ENCODE results near the gene CDK5RAP2.
A peak's percentile ranks its signal among the peaks of the same experiment; 100 is the strongest.

CDK5RAP2 gene

GRCh38 chr9:120434532-120434931, 145.4 kb downstream of the CDK5RAP2 start:
- no peak for DNase-seq

- no peak for DNase-seq
Measured at GRCh38 chr9:120433701-120434100, 146.3 kb downstream of the CDK5RAP2 start.

- no peak for DNase-seq
Measured at GRCh38 chr9:120432600-120432999, 147.4 kb downstream of the CDK5RAP2 start.

DNA sequence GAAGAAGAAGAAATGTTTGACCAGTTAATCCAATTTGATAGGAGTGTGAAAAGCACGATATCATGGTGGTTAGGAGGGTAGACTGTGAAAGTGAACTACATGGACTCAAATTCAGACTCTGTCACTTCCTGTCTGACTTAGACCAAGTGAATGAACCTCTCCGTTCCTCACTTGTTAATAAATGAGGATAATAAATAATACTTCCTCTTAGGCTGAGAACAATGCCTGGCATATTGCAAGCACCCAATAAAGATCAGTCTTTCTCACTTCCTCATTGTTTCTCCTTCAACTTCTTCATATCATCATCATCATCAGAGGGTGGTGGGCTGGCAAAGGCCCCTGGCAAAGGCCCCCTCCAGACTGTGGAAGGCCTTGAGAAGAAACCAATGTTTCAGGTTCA, 148.7 kb downstream of the CDK5RAP2 start:
- no peak for DNase-seq

DNA sequence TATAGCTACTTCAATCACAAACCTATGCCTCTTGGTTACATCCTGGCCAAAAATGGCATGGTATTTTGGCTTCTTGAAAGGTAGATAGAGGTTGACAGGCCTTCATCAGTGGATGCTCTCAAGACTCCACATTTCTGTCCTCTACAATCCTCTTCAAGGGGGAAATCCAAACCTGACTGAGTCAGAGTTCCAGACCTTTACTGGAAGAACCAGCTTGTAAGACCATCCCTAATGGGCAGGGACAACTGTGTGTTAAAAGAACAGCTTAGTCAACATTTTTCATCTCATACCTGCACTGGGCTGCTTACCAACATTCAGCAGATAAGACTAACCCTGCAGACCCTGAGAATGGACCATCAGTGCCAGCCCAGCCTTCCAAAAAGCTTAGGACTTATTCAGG, 155.7 kb downstream of the CDK5RAP2 start:
- DNase-seq: no peak

DNA sequence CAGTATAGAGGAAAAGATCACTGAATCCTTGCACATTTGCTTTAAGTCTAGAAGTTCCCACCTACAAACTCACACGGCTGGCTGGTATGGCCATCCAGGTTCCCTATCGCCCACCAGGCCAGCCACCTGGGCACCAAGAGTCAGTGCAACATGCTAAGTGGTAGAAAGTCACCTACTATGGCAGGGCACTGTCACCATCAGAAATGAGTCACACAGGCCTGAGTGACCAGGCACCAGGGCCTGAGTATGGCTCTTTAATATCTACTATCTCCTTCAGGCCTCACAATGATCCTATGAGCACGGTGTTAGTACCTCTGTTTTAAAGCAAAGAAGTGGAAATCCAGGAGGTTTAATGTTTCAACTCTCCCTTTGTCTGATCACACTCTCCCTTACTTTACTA, 156.2 kb downstream of the CDK5RAP2 start:
- DNase-seq: no peak

GRCh38 chr9:120421977-120422376, 158.0 kb downstream of the CDK5RAP2 start:
- no peak for DNase-seq

GRCh38 chr9:120418315-120418714, 161.7 kb downstream of the CDK5RAP2 start:
- no peak for DNase-seq

GRCh38 chr9:120416781-120417427, 163.1 kb downstream of the CDK5RAP2 start:
- DNase-seq: no peak

DNA sequence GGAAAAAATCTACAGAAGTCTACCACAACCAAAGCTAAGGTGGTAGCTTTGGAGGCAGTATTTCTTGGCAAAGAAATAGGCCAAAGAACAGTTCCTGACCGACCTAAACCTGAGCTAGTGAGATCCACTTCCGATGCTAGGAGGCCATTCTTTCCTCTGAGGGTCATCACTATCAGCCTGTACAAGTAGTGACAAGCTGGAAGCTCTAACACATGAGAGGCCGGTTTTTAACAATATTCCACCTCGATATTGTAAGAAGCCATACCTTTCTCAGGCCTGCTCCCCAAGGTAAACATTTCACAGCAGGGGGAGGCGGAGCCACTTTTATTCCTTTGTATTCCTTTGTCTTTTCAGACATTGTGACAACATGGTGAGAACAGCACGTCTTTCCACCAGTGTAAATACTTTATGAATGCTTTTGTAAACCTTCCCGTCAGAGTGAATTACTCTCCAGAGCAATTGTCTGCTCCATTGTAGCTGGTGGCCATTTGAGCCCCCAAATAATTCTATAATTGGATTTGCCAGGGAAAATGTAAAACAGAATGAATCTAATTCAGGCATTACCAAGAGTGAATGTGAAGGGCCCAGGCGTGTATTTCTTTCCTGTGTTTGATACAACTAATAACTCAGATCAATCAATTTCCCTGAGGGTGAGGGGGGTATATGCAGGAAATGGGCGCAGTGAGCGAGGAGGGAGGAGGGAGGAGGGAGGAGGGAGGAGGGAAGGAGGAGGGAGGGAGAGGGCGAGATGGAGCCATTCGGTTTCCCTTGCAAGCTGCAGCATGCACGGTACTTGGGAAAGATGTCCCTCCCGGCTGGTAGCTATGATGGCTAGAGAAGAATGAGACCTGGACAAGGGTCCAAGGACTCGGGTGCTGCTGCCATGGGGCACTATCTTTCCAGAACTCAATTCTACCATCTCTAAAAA, 166.6 kb downstream of the CDK5RAP2 start:
- DNase-seq: peak; percentile 96

GRCh38 chr9:120412425-120412951, 167.5 kb downstream of the CDK5RAP2 start:
- no peak for DNase-seq

DNA sequence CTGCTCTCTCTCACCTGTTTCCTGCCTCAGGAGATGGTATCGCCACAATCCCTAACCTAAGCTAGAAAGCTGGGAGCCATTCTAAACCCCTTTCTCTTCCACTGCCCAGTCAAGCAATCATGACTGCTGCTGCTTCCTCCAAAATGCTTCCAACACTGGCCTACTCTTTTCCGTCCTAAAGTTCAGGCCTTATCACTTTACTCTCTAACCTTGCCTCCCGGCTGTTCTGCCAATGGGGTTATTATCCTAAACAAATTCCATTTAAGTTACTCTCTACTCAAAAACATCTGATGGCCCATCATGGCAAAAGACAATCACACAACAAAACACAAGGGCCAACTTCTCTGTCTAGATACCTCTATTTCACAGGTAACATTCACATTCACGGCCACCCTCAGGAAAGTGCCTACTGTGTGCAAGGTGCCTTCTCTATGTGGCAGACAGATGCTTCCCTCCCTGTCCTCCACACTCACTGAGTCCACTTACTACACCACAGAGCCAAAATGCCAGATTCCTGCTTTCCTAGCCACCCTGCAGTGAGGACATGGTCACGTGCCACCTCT, 168.0 kb downstream of the CDK5RAP2 start:
- DNase-seq: no peak

GRCh38 chr9:120410925-120411501, 169.0 kb downstream of the CDK5RAP2 start:
- no peak for DNase-seq

DNA sequence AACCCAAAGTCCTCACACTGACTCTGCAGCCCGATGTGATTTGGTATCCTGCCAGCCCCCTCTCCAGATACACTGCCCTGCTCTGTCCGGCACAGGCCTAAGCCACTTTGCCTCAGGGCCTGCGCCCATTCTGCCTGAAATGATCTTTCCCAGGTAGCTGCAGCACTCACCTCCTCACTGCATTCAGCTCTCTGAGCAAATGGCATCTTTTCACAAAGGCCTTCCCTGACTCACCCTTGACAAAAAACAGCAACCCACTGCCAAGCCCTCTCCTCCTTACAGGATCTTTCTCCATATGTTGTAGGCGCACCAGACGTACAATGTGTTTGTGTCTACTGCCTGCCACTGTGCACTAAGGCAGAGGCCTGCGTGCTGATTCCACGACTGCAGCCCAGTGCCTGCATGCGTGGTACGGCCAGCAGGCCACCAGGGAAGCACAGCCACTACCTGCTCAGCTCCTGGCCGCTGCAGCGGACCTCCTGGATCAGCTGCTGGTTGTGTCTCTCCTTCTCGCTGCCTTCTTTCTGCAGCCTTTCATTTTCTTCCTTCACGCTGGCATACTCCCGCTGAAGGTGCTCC, 171.2 kb downstream of the CDK5RAP2 start:
- no peak for DNase-seq

GRCh38 chr9:120405860-120406259, 174.1 kb downstream of the CDK5RAP2 start:
- no peak for DNase-seq

DNA sequence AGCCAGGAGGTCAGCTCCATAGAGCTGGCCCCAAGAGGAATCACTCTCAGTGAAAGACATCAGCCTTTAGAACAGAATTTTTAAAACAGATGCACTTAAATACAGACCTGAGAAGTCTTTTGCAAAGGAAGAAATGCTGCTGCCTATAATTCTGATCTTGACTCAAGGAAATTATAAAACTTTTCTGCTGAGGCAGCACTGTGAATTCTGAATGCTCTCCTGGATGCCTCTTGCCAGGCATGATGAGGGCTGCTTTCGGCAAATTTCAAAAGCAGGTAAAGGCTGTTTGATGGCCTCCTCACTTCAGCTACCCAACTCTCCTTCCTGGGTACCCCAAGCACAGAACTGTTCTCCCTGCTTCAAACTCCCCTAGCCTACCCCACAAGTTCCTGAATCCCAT, 174.8 kb downstream of the CDK5RAP2 start:
- DNase-seq: no peak

GRCh38 chr9:120403543-120403856, 176.5 kb downstream of the CDK5RAP2 start:
- DNase-seq: no peak

- no peak for DNase-seq
Measured at GRCh38 chr9:120402741-120403542, 177.0 kb downstream of the CDK5RAP2 start.

- DNase-seq: no peak
Measured at GRCh38 chr9:120399940-120400339, 180.0 kb downstream of the CDK5RAP2 start.

DNA sequence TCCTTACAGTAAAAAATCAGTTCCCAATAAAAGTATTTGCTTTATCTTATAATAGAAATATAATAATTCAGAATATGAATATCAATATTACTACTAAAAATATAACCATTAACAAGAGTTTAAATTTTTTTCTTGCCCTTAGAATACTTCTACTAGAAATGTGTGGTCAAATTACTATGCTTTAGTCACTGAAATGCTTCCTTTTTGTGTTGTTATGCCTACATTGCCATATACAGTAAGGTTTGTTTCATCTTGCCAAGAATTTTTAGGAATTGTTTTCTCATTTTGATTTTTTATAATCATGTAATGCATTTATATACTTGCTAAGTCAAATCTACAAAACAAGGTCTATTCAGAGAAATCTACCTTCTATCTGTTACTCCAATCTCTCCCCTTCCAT, 181.7 kb downstream of the CDK5RAP2 start:
- DNase-seq: no peak

DNA sequence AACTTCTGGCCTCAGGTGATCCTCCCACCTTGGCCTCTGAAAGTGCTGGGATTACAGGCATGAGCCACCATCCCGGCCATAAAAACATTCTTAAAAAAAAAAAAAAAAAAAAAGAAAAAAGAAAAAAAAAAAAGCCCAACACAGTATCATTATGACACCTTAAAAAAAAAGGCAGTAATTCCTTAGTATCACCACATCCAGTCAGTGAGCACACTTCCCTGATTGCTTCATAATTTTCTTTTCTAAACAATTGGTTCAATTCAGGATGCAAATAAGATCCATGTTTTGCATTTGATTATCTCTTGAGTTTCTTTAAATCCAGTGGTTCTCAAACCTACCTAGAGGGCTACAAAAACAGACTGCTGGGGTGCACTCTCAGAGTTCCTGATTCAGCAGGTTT, 182.5 kb downstream of the CDK5RAP2 start:
- no peak for DNase-seq

DNA sequence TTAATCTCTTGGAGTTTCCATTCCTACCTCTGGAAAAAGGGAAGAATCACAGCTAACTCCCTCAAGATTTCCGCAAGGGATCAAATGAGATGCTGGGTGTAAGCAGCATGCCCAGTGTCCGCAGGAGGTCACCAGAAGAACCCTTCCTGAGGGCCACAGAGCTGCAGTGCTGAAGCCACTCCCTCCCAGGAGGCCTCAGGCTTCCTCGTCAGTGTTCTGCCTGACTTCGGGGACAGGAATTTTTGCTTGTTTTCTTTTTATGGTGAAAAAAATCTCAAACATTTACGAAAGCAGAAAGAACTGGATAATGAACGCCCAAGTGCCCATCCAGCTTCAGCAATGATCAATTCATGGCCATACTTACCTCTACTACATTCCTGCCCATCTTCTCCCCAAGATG, 183.0 kb downstream of the CDK5RAP2 start:
- DNase-seq: no peak
